ENCODE results near the gene TEX10. TPM values are rescaled to one million over a fixed set of nuclear protein-coding genes. Genes with fewer than 3 reads are reported as not detected.

The TEX10 gene
- total RNA-seq, 6 experiments from 2014 or later = 25.7 to 29.5 (median 25.9) TPM

DNA sequence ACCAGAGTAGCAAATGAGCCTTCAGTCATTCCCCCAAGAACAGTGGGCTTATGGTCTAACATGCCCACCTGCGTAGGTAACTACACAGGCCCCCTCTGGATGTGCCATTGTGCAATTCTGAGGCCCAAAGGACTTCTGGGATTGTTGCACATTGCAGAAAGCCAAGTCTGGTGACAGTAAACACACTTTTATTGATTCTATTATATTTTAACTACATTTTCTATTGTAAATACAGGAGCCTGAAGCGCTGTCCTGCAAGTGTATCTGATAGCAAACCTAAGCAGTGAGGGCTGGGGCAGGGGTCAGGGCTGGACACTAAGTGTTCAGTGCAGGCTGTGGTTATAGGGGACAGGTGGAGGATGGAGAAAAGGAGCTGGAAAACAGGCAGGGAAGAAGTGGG, 57.5 kb downstream of the TEX10 start:
- TF ChIP-seq, protein P1, sequence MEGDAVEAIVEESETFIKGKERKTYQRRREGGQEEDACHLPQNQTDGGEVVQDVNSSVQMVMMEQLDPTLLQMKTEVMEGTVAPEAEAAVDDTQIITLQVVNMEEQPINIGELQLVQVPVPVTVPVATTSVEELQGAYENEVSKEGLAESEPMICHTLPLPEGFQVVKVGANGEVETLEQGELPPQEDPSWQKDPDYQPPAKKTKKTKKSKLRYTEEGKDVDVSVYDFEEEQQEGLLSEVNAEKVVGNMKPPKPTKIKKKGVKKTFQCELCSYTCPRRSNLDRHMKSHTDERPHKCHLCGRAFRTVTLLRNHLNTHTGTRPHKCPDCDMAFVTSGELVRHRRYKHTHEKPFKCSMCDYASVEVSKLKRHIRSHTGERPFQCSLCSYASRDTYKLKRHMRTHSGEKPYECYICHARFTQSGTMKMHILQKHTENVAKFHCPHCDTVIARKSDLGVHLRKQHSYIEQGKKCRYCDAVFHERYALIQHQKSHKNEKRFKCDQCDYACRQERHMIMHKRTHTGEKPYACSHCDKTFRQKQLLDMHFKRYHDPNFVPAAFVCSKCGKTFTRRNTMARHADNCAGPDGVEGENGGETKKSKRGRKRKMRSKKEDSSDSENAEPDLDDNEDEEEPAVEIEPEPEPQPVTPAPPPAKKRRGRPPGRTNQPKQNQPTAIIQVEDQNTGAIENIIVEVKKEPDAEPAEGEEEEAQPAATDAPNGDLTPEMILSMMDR (IDR thresholded peaks at IDR 0.05) = no peak
- Mint-ChIP-seq H3K4me3 (no peak overlapping the region), H3K27me3 (ENCODE audit: insufficient read depth) (no peaks in the 10 kb centered on the region; the same call in none of the 2 replicates), H3K36me3 (ENCODE audit: low read depth) (peaks cover 23% of the 10 kb centered on the region), H3K9me3 (no peaks in the 10 kb centered on the region), H3K4me1 (ENCODE audit: low read depth) (peaks cover 7% of the 10 kb centered on the region), H3K27ac (peak overlapping the region; percentile 9; the same call in 1 of the 2 replicates)
- DNase-seq = no peak

DNA sequence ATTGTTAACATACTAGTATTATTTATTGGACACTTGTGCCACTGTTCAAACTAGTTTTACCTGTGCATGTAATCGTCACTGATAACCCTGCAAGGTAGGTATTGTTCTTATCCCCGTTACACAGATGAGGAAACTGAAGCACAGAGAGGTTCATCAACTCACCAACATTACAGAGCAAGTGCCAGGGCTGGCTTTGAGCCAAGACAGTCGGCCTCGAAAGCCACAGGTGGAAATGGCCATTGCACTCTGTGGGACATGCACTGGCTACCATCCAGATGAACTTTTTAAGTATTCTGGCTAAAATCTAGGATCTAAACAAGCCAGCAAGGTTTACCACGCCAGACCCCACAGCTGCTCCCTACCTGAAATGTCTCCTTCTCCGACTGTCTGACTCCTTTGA, 57.9 kb downstream of the TEX10 start:
- H3K4me1 Mint-ChIP-seq (ENCODE audit: low read depth) = peaks cover 7% of the 10 kb centered on the region
- 0 out of 2 replicates have a peak overlapping the region, but pooled peaks have one; percentile 4 for H3K27ac Mint-ChIP-seq
- no peak for DNase-seq
- peaks cover 27% of the 10 kb centered on the region for H3K36me3 Mint-ChIP-seq (ENCODE audit: low read depth)
- TF ChIP-seq, protein P1 (IDR thresholded peaks at IDR 0.05) = no peak
- no peak overlapping the region for H3K4me3 Mint-ChIP-seq
- H3K27me3 Mint-ChIP-seq (ENCODE audit: insufficient read depth) = no peaks in the 10 kb centered on the region; the same call in 1 of the 2 replicates
- H3K9me3 Mint-ChIP-seq = no peaks in the 10 kb centered on the region

DNA sequence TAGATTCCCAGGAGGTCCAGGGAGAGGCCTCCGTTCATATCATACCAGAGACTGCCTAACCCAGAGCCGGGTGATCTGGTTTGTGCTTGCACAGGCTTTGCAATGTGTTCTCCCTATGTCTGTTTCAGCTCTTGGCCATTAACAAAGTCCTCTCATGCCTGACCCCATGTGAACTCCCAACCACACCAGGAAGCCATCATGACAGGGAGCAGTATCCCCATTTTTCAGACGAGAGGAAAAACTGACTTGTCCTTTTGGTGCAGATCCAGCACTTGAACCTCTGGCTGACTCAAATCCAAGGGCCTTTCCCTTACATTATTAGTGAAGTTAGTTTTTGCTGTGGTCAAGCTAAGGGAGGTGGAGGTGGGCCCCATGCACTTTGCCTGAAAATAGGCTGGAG, 58.4 kb downstream of the TEX10 start:
- TF ChIP-seq, protein P1 (IDR thresholded peaks at IDR 0.05) = no peak
- H3K27me3 Mint-ChIP-seq (ENCODE audit: insufficient read depth) = no peaks in the 10 kb centered on the region; the same call in 1 of the 2 replicates
- peak; percentile 5 for DNase-seq
- no peaks in the 10 kb centered on the region for H3K9me3 Mint-ChIP-seq
- peaks cover 7% of the 10 kb centered on the region for H3K4me1 Mint-ChIP-seq (ENCODE audit: low read depth)
- peak overlapping the region; percentile 4; the same call in 1 of the 2 replicates for H3K27ac Mint-ChIP-seq
- H3K36me3 Mint-ChIP-seq (ENCODE audit: low read depth) = peaks cover 31% of the 10 kb centered on the region
- no peak overlapping the region for H3K4me3 Mint-ChIP-seq

DNA sequence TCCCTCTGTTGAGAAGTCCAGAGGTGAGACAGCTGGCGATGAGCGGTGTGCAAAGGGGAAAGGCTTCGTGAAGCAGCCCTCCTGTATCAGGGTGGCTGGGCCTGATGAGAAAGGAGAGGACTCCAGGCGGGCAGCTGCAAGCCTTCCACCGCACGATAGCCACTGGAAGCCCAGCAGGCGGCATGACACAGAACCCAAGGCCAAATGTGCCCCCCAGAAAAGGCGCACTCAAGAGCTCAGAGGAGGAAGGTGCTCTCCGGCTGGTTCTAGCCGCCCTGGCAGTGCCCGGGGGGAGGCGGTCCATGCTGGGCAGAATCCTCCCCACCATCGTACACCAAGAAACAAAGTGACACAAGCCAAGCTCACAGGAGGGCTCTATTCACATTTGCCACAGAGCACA, 60.3 kb downstream of the TEX10 start:
- Mint-ChIP-seq H3K4me1 (ENCODE audit: low read depth) (peaks cover 7% of the 10 kb centered on the region), H3K4me3 (no peak overlapping the region), H3K27me3 (ENCODE audit: insufficient read depth) (no peaks in the 10 kb centered on the region), H3K36me3 (ENCODE audit: low read depth) (peaks cover 49% of the 10 kb centered on the region), H3K27ac (no peak overlapping the region), H3K9me3 (peaks cover 6% of the 10 kb centered on the region; the same call in 1 of the 2 replicates)
- TF ChIP-seq, protein P1 (IDR thresholded peaks at IDR 0.05) = no peak
- no peak for DNase-seq

DNA sequence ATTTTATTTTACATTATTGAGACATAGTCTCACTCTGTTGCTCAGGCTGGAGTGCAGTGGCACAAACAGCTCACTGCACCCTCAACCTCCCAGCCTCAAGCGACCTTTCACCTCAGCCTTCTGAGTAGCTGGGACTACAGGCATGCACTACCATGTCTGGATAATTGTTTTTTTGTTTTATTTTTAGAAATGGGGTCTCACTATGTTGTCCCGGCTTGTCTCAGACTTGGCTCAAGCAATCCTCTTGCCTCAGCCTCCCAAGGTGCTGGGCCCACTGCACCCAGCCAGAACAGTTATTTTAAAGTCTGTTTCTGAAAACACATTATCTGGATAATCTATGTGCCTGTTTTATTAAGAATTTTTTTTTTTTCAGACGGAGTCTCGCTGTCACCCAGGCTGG, 62.0 kb downstream of the TEX10 start:
- Mint-ChIP-seq H3K36me3 (ENCODE audit: low read depth) (peaks cover 61% of the 10 kb centered on the region), H3K4me1 (ENCODE audit: low read depth) (peaks cover 7% of the 10 kb centered on the region), H3K4me3 (no peak overlapping the region), H3K27ac (no peak overlapping the region), H3K9me3 (peaks cover 6% of the 10 kb centered on the region; the same call in 1 of the 2 replicates), H3K27me3 (ENCODE audit: insufficient read depth) (no peaks in the 10 kb centered on the region)
- TF ChIP-seq, protein P1 (IDR thresholded peaks at IDR 0.05) = no peak
- no peak for DNase-seq
